ENCODE results near the gene ECM2.

Gene ECM2

DNA sequence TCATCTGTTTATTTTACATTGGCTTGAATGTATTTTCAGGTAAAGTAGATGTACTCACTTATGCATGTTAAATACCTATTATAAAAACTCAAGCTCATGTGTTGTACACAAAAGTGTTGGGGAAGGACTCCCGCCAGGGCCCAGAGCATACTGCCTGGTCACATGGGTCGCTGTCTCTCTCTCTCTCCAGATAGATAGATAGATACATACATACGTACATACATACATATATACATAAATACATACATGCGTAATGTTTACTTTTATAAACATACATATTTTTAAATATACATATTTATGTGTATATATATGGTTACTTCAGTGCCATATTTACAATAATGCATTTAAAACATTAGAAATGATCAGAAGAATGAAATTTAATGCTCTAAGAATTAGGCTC lies 78.2 kb downstream of the ECM2 start:
- no peak for DNase-seq

DNA sequence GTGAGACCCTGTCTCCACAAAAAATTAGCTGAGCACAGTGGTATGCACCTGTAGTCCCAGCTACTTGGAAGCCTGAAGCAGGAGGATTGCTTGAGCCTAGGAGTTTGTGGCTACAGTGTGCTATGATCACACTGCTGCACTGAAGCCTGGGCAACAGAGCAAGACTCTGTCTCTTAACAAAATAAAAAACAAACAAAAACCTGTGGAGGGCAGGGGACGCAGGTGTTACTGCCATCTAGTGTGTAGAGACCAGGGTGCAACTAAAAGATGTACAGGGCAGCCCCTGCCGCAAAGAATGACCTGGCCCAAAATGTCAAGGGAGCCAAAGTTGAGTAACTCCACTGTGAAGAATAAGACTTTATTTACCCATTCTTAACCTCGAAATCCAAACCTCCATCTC lies 80.6 kb downstream of the ECM2 start:
- no peak for DNase-seq

DNA sequence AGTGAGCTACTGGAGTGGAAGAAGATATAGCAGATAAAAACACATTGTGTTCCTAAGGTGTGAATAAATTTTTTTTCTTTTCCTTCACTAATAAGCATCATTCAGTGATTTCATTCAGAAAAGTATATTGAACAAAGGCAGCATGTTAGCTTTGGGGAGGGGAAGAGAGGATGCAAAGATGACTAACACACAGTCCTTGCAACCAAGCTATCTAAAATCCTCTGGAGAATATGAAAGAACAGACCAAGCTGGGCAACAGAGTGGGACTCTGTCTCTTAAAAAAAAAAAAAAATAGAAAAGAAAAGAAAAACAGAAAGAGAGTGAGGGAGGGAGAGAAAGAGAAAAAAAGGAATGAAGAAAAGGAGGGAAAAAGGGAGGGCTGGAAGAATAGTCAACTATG lies 89.3 kb downstream of the ECM2 start:
- DNase-seq, result no peak
